NB4 (cell line): ENCODE measurements around the gene GPR101.

ENCODE experiments used
- CTCF ChIP-seq: IDR thresholded peaks from one replicate; pipeline ENCODE4 v1.5.1; 2012; ENCODE audit warnings: low read depth, low read length
- MAX ChIP-seq: IDR thresholded peaks from 2 replicates; pipeline ENCODE4 v1.6.1; 2011; ENCODE audit warnings: low read depth, low read length

DNA sequence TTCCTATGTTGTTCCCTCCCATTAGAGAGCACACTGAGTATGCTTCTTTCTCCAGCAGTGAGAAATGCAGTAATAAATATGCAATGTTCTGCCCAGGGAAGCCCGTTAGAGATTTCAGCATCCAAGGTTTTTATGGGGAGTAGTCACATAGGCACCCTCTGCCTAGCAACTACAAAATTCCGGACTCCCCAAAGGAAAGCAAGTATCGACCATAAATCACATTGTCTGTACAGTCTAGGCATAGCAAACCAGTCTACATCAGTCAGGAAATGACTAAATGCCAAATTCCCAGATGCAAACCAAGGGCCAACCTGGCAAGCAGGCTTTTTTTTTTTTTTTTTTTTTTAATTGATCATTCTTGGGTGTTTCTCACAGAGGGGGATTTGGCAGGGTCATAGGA, 34.8 kb downstream of the GPR101 start:
- TF ChIP-seq CTCF (no peak), MAX (no peak)
